ENCODE measurements around the gene ZSCAN22. TPM values are rescaled to one million over a fixed set of nuclear protein-coding genes. Genes with fewer than 3 reads are reported as not detected.

ZSCAN22 gene
- total RNA-seq, 2 experiments from 2014 or later: 4.4 to 6.3 TPM

Small RNA genes within 50 kb of the gene (microRNA-seq; reads per million reads assigned to microRNA genes)
- gene MIR4754 (not detected), gene MIR6806 (not detected)

Other genes starting within 250 kb of the ZSCAN22 start
- 10 to 100 TPM; 15.9 to 24.8 TPM for gene ZSCAN18, start 228.8 kb upstream of the ZSCAN22 start, total RNA-seq
- 1 to 10 TPM; 4.0 to 4.6 TPM for gene ZNF329, start 176.2 kb upstream of the ZSCAN22 start, total RNA-seq
- 10 to 100 TPM; 30.1 to 36.0 TPM for gene ZNF274, start 143.9 kb upstream of the ZSCAN22 start, total RNA-seq
- gene ZNF544, start 98.1 kb upstream of the ZSCAN22 start, total RNA-seq: 10 to 100 TPM; 48.0 to 68.4 TPM
- gene ZNF8, start 48.0 kb upstream of the ZSCAN22 start, total RNA-seq: 1 to 10 TPM; 4.8 to 5.0 TPM
- 10 to 100 TPM; 78.3 to 82.7 TPM for gene ERVK3-1, start 21.6 kb upstream of the ZSCAN22 start, total RNA-seq
- gene A1BG, start 26.5 kb downstream of the ZSCAN22 start, total RNA-seq: 10 to 100 TPM; 12.2 to 12.8 TPM
- gene ZNF497, start 35.8 kb downstream of the ZSCAN22 start, total RNA-seq: under 1 TPM; 0.87 to 0.91 TPM
- gene ZNF837, start 54.0 kb downstream of the ZSCAN22 start, total RNA-seq: 1 to 10 TPM in 1 of 2 experiments, under 1 TPM in 1; 0.98 to 1.2 TPM
- gene RPS5, start 60.3 kb downstream of the ZSCAN22 start, total RNA-seq: 1,000 to 10,000 TPM in 1 of 2 experiments, 100 to 1,000 TPM in 1; 914 to 1,022 TPM
- under 1 TPM; 0.61 to 0.70 TPM for gene RNF225, start 68.7 kb downstream of the ZSCAN22 start, total RNA-seq
- gene ZNF584, start 81.7 kb downstream of the ZSCAN22 start, total RNA-seq: 10 to 100 TPM in 1 of 2 experiments, 1 to 10 TPM in 1; 7.8 to 11.2 TPM
- gene ZNF132, start 113.2 kb downstream of the ZSCAN22 start, total RNA-seq: 1 to 10 TPM; 5.4 to 5.8 TPM
- 10 to 100 TPM; 13.1 to 14.4 TPM for gene ZNF324B, start 124.6 kb downstream of the ZSCAN22 start, total RNA-seq
- gene ZNF324, start 140.1 kb downstream of the ZSCAN22 start, total RNA-seq: 10 to 100 TPM; 12.8 to 13.9 TPM
- 1 to 10 TPM; 5.9 to 7.4 TPM for gene ZNF446, start 149.4 kb downstream of the ZSCAN22 start, total RNA-seq
- gene SLC27A5, start 185.0 kb downstream of the ZSCAN22 start, total RNA-seq: 10 to 100 TPM; 22.9 to 23.6 TPM
- 10 to 100 TPM; 15.1 to 16.9 TPM for gene ZBTB45, start 192.8 kb downstream of the ZSCAN22 start, total RNA-seq
- gene TRIM28, start 217.1 kb downstream of the ZSCAN22 start, total RNA-seq: 100 to 1,000 TPM; 488 to 571 TPM
- gene CHMP2A, start 228.1 kb downstream of the ZSCAN22 start, total RNA-seq: 100 to 1,000 TPM in 1 of 2 experiments, 10 to 100 TPM in 1; 96.4 to 108 TPM
- 100 to 1,000 TPM in 1 of 2 experiments, 10 to 100 TPM in 1; 87.6 to 109 TPM for gene UBE2M, start 231.6 kb downstream of the ZSCAN22 start, total RNA-seq
- gene MZF1, start 246.3 kb downstream of the ZSCAN22 start, total RNA-seq: 10 to 100 TPM; 18.1 to 19.5 TPM

All from activated CD8-positive, alpha-beta memory T cell treated with anti-CD3 and anti-CD28 coated beads, Interleukin-2, amount 10 ng/mL, durations not matched to agents 7 days and 5 days (primary cell).